Fibroblast of skin of back (primary cell): ENCODE data around the gene LRRC51. TPM values are rescaled to one million over a fixed set of nuclear protein-coding genes. Genes with fewer than 3 reads are reported as not detected.
A peak's percentile ranks its signal among the peaks of the same experiment; 100 is the strongest.

Experiments
- DNase-seq: peaks from one replicate; pipeline ENCODE4 v3.0.0-alpha.2; 2013
- polyA plus RNA-seq, 2 experiments: library from polyadenylated mRNA; unstranded; fragments of 120-200 nt; gene quantifications; one replicate each; pipeline ENCODE4 v1.2.1, GENCODE V29; 2013; ENCODE audit not compliant: insufficient read length in 2 of 2

Gene LRRC51, protein sequence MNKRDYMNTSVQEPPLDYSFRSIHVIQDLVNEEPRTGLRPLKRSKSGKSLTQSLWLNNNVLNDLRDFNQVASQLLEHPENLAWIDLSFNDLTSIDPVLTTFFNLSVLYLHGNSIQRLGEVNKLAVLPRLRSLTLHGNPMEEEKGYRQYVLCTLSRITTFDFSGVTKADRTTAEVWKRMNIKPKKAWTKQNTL
- polyA plus RNA-seq (2013, experiment 1 of 2; ENCODE audit: insufficient read length), result 7.3 TPM
- polyA plus RNA-seq (2013, experiment 2 of 2; ENCODE audit: insufficient read length), result 5.6 TPM

DNA sequence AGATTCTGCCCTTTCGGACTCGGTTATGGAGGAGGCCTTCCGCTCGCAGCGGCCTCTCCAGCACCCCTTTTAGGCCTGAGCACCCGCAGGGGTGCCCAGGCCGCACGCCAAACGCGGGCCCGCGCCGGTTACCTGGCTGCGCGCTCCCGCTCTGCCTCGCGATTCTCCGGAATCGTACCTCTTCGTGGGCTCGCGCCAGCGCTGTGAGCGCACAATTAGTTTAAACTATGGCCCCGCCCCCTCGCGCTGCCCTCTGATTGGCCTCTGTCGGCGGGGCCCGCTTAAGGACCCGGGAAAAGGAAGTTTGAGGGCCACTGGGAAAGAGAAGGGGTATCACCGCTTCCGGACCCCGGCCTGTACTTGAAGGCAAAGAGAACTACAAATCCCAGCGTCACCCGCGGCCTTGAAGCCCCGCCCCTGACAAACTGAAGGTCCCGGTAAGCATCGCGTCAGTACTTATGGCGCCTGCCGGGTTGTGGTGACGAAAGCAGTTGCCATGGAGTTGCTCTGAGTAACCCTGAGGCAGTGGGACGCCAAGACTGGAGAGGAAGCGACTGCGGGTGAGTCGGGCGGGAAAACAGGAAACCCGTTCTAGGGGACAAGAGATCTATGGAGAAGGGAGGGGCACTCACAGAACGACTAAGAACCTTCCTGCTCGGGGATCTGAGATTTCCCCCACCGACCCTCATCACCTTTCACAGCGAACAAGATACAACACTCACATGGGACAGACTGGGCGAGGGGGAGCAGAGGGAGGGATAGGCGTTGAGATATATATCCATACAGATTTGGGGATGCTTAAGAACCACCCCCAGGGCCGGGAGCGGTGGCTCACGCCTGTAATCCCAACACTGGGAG is at the start of gene LRRC51, which contains the start of gene NUMA1:
Gene LRRC51 (plus strand): TSS at position 525 of the 858 bp plus-strand sequence. CDS start 8,234 bp downstream, outside the sequence.
Gene NUMA1 (minus strand): TSS at position 217 of the 858 bp plus-strand sequence. CDS start 44,599 bp downstream, outside the sequence.
- DNase-seq, result peak; percentile 100

DNA sequence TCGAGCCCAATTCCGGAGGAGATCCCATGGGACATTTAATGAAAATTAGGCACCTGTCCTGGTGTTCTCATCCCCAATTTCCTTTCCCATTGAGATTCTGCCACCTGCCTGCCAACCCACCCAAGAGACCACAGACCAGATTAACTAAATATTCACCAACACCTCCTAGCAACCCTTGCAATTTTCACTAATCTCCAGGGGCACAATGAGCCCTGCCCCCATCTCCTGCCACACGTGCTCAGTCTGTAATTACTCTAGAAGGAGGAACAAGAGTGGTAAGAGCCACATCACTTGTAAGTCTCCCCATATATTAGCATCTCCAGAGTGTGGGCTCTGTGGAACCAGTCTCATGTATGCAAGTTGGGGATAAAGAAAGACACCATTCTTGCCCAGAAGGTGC is 44.0 kb upstream of the LRRC51 start:
- DNase-seq, result no peak

DNA sequence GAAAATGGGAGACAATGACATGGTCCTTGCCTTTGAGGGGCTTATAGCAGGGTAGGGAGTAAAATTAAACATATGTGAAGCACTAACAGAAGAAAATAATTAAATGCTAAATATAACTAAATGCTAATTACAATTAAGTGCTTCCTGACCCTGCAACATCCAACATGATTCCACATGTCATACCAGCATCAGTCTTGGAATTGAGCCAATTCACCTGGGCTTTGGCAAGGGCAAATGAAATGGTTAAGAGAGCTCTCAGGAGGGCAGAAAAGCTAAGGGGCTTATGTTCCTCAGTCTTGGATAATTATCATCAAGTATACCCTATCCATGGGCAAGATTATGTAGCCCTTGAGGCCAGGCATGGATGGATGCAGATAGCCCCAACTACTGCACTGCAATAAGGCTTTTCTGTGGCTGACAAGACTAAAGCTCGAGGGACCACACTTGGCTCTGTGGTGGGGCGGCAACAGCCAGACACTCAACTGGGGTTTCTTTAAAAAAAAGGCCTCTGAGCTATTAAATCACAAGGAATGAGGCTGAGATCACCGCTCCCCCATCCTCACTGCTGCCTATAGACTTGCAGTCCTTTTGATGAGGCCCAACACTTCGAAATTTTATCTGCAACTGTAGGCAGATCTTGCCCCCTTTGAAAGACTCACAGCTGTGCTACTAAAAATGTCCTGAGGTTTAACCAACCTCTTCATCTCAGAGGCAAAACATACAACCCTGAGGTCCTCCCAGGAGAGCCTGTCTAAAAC is 42.9 kb upstream of the LRRC51 start:
- peak; percentile 36 for DNase-seq

DNA sequence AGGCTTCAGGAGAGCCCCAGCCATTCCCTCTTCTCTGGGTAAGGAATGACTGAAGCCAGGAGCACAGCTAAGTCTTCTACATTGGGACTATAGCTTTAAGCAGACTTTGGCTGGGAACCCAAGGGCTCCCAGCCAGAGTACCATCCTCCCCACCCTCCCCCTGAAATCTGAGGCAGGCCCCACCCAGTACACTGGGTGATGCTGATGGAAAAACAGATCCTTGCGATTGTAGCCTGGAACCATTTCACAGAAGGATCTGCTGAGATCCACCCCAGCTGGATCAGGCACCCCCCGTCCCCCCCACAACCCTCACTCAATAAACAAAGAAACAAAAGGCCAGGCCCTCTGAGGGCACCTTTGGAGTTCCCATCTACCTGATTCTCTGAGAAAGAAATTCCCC is 42.2 kb upstream of the LRRC51 start:
- peak; percentile 73 for DNase-seq

DNA sequence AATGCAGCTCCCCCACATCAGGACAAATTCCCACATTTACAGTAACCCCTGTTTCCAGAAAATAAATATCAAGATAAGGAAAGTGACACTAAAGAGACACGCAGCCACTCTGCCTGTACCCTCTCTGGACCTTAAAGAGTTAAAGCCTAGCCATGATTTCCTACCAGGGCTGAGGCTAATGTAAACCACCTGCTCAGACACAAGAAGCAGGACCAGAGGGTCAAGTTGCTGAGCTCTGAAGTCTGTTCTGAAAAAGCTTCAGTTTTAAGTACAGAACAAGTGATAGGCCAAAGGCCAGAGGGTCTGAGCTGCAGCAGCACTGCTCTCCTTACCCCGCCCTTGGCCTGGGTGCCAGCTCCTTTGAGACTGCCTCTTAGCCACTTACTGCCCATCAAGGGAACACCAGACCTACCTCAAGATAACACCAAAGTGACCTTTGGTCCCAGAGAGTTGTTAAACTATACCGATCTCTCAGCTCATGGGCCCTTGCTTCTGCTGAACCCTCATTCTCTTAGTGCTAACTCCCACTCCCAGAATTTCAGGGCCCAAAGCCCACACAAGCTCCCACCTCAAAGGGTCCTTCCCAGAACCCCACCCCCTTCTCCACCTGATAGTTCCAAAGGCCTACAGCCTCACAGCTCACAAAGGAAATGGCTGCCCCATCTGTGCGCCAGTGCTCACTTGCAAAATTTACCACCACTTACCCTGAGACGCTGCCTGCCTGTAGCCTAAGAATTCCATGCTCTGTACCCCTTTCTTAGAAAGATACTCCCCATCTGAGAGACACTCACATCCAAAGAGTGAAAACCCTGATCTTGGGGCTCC is 41.4 kb upstream of the LRRC51 start:
- peak; percentile 26 for DNase-seq

DNA sequence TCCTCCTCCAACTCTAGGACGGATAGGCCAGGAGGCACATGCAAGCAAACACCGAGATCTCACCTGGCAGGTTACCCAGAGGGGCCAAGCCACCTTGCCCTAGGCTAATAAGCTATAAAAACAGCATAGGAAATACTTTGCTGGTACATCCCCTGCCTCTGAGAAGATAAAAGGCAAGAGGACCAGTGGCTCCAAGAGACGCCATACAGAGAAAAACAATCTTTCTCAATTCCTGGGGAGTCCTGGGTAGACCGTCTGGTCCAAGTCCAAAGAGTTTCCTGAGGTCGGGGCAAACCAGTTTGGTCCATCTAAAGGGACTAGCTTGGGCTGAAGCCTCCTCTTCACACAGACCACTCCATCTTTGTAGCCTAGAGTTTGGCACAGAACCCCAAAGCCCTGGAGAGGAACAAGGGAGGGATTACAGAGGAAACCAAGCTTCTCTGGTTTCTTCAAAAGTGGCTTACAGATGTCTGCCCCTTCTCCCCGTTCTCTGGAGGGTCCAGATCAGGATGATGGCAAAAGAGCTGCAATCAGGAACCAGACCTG is 40.7 kb upstream of the LRRC51 start:
- no peak for DNase-seq

DNA sequence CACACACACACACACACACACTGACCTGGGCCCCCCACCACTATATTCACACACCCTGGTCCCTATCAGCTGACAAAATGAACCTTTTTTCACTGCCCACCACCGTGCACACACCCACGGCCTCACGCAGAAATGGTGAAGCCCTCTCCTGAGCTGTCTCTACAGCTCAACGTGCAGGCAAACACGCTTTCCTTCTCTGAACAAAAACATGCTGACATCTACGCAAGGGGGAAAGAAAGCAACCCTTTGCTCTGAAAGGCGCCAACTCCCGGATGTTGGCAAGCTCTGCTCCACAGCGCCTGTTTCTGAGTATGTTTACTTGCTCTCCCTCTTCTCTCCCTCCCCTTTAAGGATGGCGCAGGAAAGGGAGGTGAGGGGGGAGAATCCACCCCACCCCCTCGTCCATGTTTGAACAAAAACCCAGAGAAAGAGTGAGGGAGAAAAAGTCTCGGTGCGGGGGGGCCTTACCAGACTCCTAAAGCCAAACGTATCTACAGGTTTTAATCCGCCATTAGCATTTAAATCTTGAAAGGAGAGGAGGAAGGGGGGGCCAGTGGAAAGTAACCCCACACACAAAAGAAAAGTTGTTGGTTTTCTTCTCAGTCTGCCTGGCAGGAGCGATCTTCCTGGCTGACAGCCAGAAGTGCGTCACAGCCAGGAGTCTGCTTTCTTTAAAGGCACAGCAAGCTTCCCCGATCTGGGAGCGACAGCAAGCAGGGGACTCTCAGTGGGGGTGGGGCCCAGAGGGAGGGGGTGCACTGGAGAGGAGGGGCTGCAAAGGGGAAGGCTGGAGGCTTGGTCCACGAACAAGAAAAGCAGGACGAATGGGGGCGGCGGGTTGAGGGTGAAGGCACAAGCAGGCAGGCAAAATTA is 39.9 kb upstream of the LRRC51 start:
- DNase-seq, result peak; percentile 97

DNA sequence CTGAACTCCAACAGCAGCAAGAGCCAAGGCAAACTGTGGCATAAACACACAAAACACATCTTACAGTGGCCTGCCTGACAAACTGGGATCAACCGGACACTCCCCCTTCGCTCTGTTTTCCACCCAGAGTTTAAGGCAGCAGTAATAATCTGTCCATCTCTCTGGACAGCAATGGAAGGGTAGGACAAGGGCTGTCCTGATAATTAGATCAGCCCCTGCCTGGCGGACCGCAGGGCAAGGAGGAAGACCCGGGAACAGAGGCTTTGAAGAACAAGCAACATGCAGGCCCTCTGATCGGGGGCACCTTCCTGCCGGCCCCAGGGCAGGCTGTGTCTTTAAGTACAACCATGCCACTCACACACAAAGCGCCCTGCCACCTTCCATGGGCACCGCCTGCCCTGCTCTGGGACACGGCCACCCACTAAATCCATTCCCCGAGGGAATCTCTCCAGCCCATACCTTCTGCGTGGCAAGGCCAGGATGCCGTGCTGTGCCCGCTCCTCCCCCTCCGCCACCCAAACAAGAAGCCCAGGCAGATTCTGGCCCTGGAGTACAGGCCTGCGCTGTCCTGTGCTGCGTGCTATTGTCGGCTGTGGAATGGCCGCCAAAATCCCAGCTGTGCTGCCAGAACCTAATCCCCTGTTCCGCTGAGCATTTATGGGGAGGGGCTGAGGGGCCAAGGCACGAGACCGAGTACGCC is 39.1 kb upstream of the LRRC51 start:
- DNase-seq, result peak; percentile 81

DNA sequence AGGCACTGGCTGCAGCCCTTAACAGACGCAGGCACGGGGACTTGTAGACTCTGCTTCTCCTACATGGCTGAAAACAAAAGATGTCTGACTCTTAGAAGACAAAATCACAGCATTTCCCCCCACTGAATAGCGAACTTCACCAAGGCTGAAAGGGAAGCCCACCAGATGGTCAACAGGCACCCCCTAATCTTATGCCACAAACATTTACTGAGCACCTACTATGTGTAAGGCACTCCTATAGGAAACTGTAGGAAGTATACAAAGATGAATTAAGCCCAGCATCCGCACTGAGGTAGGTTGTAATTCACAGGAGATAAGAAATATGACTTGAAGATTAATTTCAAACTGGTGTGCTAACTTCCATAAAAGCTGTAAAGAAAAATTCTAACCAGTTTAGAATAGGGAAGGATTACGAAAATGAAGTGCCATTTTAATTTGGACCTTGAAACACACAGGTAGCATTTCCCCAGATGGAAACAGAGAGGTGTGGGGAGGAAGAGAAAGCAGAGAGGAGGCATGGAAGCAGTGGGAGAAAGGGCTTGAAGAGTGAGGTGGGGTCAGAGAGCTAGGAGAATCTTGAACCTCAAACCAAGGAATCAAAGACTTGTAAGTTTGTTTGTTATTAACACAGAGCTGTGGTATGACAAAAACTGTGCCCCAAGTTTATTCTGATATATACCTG is 38.4 kb upstream of the LRRC51 start:
- DNase-seq, result no peak

DNA sequence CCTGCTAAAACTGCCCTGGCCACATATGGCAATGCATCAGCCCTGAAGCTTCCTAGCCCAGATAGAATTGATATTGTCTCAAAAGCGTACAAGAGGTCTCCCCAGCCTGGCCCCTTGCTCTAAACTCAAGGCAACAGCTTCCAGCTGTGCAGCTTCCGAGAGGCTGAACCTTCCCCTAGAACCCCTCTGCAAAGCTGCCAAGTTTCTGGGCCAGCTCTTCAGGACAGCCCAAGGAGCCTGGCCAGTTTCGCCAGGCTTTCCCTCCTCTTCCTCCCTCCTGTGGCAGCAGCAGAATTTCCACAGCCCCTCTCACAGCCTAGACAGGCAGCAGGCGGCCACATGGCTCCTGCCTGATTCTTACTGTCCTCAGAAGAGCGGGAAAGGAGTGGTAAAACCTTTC is 34.8 kb upstream of the LRRC51 start:
- no peak for DNase-seq

DNA sequence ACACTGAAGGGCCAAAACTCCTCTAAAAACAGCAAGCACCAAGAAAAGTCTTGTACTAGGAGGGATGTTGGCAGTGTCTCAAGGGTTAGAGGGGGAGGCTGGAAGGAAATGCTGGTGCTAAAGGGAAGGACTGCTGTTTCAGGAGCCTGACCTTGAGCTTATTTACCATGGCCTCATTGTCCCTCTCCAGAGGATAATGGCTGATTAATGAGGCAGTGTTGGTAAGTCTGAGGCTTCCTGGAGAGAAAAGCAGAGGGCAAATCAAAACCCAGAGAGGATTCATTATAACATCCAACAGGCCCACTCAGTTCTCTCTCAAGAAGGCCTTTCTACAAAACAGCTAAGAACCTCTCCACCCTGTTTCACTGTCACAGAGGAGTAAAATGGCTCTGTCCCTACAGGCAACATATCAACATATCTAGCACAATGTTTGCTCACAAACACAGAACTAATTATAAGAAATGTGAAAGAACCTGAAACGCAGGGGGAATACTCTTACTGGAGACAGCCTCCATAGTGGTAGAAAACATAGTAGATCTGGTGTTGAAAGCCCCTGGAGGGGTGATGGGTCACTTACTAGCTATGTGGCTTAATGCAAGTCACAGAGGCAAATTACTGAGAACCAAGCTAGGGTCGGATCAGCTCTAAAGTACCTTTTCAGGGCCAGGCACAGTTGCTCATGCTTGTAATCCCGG is 31.7 kb upstream of the LRRC51 start:
- DNase-seq, result no peak

DNA sequence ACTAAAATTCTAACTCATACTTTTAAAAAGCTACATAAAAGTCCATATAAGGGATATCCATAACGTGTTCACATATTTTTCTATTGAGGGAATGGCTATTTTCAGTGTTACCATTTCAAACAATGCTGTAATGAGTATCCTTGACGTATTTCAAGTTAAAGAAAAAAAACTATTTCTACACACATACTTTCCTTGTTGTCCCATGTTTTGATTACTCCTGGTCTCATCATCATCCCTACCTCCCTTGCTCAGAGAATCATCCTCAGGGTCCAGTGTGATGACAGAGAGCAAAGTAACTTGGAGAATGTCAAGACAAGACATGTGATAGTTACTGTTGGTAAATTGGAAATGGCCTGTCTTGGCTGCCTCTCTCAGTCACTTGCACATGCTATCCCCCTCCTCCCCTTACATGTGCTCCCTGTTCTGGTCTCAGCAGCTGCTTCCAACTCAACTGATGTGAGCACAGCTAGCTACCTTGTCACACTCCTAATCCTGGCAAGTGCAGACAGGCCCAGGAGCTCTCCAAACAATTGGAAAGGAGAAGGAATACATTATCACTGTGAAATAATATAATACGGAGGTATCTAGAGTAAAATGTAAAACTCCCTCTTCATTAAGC is 22.1 kb upstream of the LRRC51 start:
- peak; percentile 90 for DNase-seq

DNA sequence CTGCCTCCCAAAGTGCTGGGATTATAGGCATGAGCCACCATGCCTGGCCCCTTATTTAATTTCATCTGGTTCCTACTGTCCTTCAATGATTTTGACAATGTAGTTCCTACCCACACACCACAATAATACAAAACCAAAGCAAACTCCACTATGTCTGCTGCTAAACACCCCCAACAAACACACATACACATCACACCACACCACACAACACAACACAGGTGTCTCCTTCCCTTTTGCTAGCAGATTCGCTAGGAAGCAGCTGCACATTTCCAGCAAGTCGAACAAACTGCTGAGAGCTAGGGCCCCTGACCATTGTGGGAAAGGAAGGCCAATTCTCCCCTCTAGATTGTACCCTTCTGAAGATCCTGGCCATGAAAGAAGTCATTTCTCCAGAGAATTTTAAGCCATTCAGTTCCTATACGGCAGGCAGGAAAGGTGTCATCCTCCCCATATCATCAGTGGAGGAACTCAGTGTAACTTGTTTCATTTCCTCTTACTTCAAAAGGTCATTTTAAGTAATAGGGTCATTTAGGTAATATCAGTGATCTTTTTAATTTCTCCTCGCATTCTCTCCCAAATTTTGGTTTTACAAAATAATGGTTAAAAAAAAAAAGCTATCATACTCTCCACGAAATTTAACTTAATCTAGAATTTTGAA is 18.8 kb upstream of the LRRC51 start:
- DNase-seq, result no peak

DNA sequence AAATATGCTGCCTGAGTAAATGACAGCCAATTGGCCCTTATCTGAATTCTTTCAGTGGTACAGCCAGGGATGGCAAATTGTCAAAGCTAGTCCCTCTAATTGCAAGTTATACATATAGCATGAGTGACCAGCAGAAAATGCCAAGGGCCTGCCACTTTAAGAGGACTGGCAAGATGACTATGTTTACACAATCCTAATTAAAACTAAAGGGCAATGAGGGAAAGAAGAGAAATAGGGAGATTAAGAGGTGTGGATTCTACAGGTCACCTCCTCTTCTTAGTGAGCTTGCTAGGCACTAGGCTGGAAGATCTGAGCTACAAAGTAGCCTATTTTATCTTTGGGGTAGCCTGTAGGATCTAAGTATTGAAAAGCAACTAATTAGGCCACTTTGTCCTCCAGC is 13.8 kb upstream of the LRRC51 start:
- DNase-seq, result no peak

DNA sequence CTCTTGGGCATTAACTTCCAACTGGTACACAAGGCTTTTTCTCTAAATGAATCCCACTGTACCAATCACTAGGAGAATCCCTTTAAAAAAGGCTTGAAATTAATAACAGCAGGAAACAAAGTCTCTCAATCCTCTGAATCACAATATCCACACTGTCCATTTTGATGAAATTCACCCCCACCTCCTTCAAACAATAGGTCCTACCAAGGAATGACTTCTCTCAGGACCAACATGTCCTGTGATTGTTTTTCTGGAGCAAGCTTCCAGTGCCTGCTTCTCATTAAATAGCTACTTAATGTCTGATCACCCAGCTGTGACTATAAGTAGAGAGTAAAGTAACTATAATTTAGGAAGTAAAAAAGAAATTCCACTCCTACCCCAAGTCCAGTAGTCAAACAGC is 13.4 kb upstream of the LRRC51 start:
- no peak for DNase-seq

DNA sequence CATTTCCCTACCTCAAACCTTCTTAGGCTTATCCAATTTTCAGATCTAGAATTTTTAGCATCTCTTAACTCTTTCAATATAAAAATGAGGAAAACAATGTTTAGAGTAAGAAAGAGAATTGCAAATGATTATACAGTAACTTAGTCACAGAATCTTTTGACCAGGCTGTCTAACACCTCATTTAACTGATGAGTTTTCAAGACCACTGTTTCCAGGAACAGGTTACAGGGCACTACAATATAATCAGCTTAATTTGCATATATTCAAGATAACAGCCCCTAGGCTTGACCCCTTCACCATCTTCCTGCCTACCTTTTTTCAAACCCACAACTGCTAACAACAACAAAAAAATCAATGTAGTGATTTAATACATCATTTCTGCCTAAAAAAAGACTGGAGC is 13.0 kb upstream of the LRRC51 start:
- DNase-seq, result no peak

DNA sequence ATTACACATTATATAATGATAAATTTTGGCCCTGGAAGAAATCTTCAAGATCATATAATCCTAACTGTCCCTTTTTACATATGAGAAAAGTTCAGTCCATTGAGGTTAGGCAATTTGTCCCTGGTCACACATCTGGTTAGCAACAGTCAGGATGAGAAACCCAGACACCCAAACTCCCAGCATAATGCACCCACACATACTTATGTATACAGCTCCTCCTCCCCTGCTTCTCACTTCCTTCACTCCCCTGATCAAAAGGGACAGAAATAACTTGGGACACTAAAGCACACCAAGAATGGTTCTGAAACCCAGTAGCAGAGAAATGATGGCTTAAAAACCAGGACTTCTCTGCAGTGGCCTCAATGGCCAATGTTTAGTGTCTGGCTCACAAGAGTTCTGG is 11.4 kb upstream of the LRRC51 start:
- DNase-seq, result no peak

DNA sequence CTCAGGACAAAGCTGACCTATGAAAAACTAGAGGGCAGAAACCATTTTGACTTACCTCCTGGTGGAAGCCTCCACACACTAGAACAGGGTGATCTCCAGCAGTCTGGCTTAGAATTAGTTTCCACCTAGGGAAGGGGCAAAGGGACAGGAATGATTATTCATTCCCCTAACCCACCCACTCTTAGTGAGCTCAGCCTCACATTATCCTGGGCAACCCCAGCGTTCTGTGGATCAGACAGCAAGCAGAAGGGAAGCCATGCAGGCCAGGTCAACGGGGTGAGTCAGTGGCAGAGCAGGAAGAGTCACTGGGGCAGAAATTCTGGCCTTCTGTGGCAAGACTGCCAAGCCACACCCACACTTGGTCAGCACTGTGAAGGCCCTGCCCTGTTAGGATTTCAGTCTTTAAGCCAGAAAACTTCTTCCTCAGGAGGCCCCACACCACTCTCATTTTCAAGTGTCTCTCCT is 10.8 kb upstream of the LRRC51 start:
- DNase-seq, result peak; percentile 80
